Measurements from ENCODE around the gene ITGA5.

- TF ChIP-seq CTCF (IDR thresholded peaks at IDR 0.05) (no peak), POLR2A (IDR thresholded peaks at IDR 0.05) (no peak)
These were observed 33.6 kb upstream of the ITGA5 start for GRCh38 chr12:54452628-54453027.

Data from body of pancreas (tissue), 4 donors.